Ovary (tissue), 3 donors: ENCODE results near the gene GRIFIN.

Source experiments
- EP300 ChIP-seq: sonication (generic); formaldehyde crosslinking; IDR thresholded peaks from one replicate; pipeline ENCODE4 v1.6.1; 2017; ENCODE audit warnings: antibody characterized with exemption
- POLR2A ChIP-seq: fragments of 450-650 bp; IDR thresholded peaks from one replicate; pipeline ENCODE4 v1.6.1; 2017; ENCODE audit warnings: antibody characterized with exemption, mild to moderate bottlenecking, moderate library complexity
- TF ChIP-seq, protein P1 (sequence below), 3 donors: fragments of 450-650 bp in 2 of 3; fragments of 200-600 bp in 1 of 3; IDR thresholded peaks; one replicate each; pipeline versions ENCODE4 v1.5.1 to v1.8.0; 2016 to 2022; ENCODE audit warnings: antibody characterized with exemption in 3 of 3, mild to moderate bottlenecking in 1 of 3
- donor health status: DM: no; HTN: no; CAD: no.

DNA sequence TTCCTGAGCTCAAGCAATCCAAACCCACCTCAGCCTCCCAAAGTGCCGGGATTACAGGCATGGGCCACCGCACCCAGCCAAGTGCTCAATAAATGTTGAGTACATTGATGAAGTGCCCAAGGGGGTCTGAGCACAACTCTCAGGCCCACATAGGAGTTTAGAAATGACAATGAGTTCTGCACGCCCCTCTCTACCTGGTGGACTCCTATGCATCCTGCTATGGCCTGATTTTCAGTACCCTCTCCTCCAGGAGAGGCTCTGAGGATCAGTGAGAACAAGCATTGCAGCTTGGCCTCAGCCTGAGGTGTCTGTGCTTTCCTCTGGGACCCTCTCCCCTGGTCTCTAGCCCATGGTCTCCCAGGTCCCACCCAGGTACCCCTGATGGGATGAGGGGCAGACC lies 20.9 kb upstream of the GRIFIN start:
- TF ChIP-seq, protein P1, sequence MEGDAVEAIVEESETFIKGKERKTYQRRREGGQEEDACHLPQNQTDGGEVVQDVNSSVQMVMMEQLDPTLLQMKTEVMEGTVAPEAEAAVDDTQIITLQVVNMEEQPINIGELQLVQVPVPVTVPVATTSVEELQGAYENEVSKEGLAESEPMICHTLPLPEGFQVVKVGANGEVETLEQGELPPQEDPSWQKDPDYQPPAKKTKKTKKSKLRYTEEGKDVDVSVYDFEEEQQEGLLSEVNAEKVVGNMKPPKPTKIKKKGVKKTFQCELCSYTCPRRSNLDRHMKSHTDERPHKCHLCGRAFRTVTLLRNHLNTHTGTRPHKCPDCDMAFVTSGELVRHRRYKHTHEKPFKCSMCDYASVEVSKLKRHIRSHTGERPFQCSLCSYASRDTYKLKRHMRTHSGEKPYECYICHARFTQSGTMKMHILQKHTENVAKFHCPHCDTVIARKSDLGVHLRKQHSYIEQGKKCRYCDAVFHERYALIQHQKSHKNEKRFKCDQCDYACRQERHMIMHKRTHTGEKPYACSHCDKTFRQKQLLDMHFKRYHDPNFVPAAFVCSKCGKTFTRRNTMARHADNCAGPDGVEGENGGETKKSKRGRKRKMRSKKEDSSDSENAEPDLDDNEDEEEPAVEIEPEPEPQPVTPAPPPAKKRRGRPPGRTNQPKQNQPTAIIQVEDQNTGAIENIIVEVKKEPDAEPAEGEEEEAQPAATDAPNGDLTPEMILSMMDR (IDR thresholded peaks at IDR 0.05) = no peak
- TF ChIP-seq EP300 (no peak), POLR2A (no peak)
